Liver (tissue), 9 donors: ENCODE measurements around the gene HIC2. TPM values are rescaled to one million over a fixed set of nuclear protein-coding genes. Genes with fewer than 3 reads are reported as not detected.

ENCODE experiments used
- DNase-seq: peaks from one replicate; pipeline ENCODE4 v3.0.0-alpha.2; 2017; ENCODE audit warnings: low spot score
- H3K27ac ChIP-seq, 2 donors: one replicate each; pipeline ENCODE4 v1.7.0; 2013; ENCODE audit warnings: inconsistent platforms in 2 of 2, low read length in 2 of 2, control low read depth in 1 of 2, low read depth in 1 of 2, mild to moderate bottlenecking in 1 of 2
- H3K27me3 ChIP-seq, 4 donors: one replicate each; pipeline versions ENCODE4 v1.6.1 to v1.7.0; 2013; ENCODE audit warnings: low read length in 3 of 4, inconsistent platforms in 1 of 4, mild to moderate bottlenecking in 1 of 4, moderate library complexity in 1 of 4; ENCODE audit not compliant: control insufficient read depth in 4 of 4, insufficient read depth in 4 of 4
- H3K36me3 ChIP-seq, 4 donors: one replicate each; pipeline versions ENCODE4 v1.6.1 to v1.7.0; 2013; ENCODE audit warnings: low read length in 3 of 4, mild to moderate bottlenecking in 3 of 4, low read depth in 1 of 4, moderate library complexity in 1 of 4; ENCODE audit not compliant: control insufficient read depth in 4 of 4, insufficient read depth in 3 of 4
- H3K4me1 ChIP-seq, 4 donors: one replicate each; pipeline versions ENCODE4 v1.6.1 to v1.7.0; 2013; ENCODE audit warnings: low read length in 3 of 4, mild to moderate bottlenecking in 3 of 4, moderate library complexity in 1 of 4; ENCODE audit not compliant: control insufficient read depth in 4 of 4, insufficient read depth in 4 of 4
- H3K4me3 ChIP-seq, 3 donors: one replicate each; pipeline versions ENCODE4 v1.6.1 to v1.7.0; 2013; ENCODE audit warnings: low read length in 3 of 3, control low read depth in 1 of 3, low read depth in 1 of 3, mild to moderate bottlenecking in 1 of 3
- H3K9ac ChIP-seq, 2 donors: one replicate each; pipeline ENCODE4 v1.7.0; 2013; ENCODE audit warnings: low read length in 2 of 2, mild to moderate bottlenecking in 2 of 2, moderate library complexity in 2 of 2, control low read depth in 1 of 2, low read depth in 1 of 2
- H3K9me3 ChIP-seq, 4 donors: one replicate each; pipeline versions ENCODE4 v1.6.1 to v1.7.0; 2013; ENCODE audit warnings: low read length in 3 of 4; ENCODE audit not compliant: control insufficient read depth in 4 of 4
- EGR1 ChIP-seq, 2 donors: IDR thresholded peaks; 2 replicates each; pipeline ENCODE4 v1.6.1; 2016 to 2018; ENCODE audit warnings: antibody characterized with exemption in 2 of 2, low read depth in 2 of 2
- FOXA2 ChIP-seq: IDR thresholded peaks from 2 replicates; pipeline ENCODE4 v1.6.1; 2016; ENCODE audit warnings: antibody characterized with exemption
- GABPA ChIP-seq, 2 donors: IDR thresholded peaks in 1 of 2; conservative IDR thresholded peaks in 1 of 2; 2 replicates each; pipeline ENCODE4 v1.6.1; 2016; ENCODE audit warnings: antibody characterized with exemption in 2 of 2, mild to moderate bottlenecking in 1 of 2, moderate library complexity in 1 of 2
- HNF4A ChIP-seq, 2 donors: conservative IDR thresholded peaks; 2 replicates each; pipeline ENCODE4 v1.6.1; 2016; ENCODE audit warnings: antibody characterized with exemption in 2 of 2, mild to moderate bottlenecking in 2 of 2
- HNF4G ChIP-seq: IDR thresholded peaks from 2 replicates; pipeline ENCODE4 v1.6.1; 2016; ENCODE audit warnings: antibody characterized with exemption
- NR2F2 ChIP-seq: IDR thresholded peaks from 2 replicates; pipeline ENCODE4 v1.6.1; 2016; ENCODE audit warnings: antibody characterized with exemption
- RAD21 ChIP-seq, 2 donors: IDR thresholded peaks; 2 replicates each; pipeline ENCODE4 v1.6.1; 2016; ENCODE audit warnings: antibody characterized with exemption in 2 of 2, mild to moderate bottlenecking in 2 of 2
- RXRA ChIP-seq, 2 donors: IDR thresholded peaks; 2 replicates each; pipeline ENCODE4 v1.6.1; 2017 to 2018; ENCODE audit warnings: antibody characterized with exemption in 2 of 2, mild to moderate bottlenecking in 1 of 2
- SP1 ChIP-seq: IDR thresholded peaks from 2 replicates; pipeline ENCODE4 v1.6.1; 2018; ENCODE audit warnings: antibody characterized with exemption, mild to moderate bottlenecking
- TAF1 ChIP-seq: conservative IDR thresholded peaks from 2 replicates; pipeline ENCODE4 v1.6.1; 2016; ENCODE audit warnings: antibody characterized with exemption, mild to moderate bottlenecking
- YY1 ChIP-seq: IDR thresholded peaks from 2 replicates; pipeline ENCODE4 v1.6.1; 2016; ENCODE audit warnings: antibody characterized with exemption, mild to moderate bottlenecking
- WGBS: extraction: QIAGEN DNeasy Blood & Tissue Kit; methylation state at CpG from one replicate; pipeline ENCODE4 v1.1.7; 2013; 5-methylcytosine and 5-hydroxymethylcytosine counted together
- polyA plus RNA-seq, 2 donors: library from polyadenylated mRNA; stranded (reverse) in 1 of 2; unstranded in 1 of 2; fragments of 200-250 nt in 1 of 2; fragments of >200 nt in 1 of 2; fragmentation: Nextera tagmentation in 1 of 2; extraction: Ambion mirVana in 1 of 2; gene quantifications; one replicate each; pipeline versions ENCODE4 v1.2.1 to v1.2.3, GENCODE V29; 2013 to 2015
- total RNA-seq, 2 donors: library from RNA; depleted of rRNA; stranded (reverse); fragments of >200 nt; gene quantifications; one replicate each; pipeline ENCODE4 v1.2.3, GENCODE V29; 2014
- TF ChIP-seq, protein P1 (sequence below): IDR thresholded peaks from 2 replicates; pipeline ENCODE4 v1.6.1; 2016; ENCODE audit warnings: antibody characterized with exemption
- TF ChIP-seq, protein P2 (sequence below): IDR thresholded peaks from 2 replicates; pipeline ENCODE4 v1.6.1; 2016; ENCODE audit warnings: antibody characterized with exemption
- TF ChIP-seq, protein P3 (sequence below): IDR thresholded peaks from 2 replicates; pipeline ENCODE4 v1.6.1; 2016; ENCODE audit warnings: antibody characterized with exemption
- TF ChIP-seq, protein P4 (sequence below): fragments of 150-350 bp; IDR thresholded peaks from 2 replicates; pipeline ENCODE4 v1.5.1; 2017; ENCODE audit warnings: improper control_type of control experiment, low read depth, low read length; ENCODE audit not compliant: missing input control
- donor health status: healthy.
- donor health status: healthy.
- donor health status: healthy.
- donor health status: healthy.
- donor health status: healthy.

The HIC2 gene
- total and polyA plus RNA-seq, 4 donors: 0.51 to 17.8 (median 2.0) TPM

DNA sequence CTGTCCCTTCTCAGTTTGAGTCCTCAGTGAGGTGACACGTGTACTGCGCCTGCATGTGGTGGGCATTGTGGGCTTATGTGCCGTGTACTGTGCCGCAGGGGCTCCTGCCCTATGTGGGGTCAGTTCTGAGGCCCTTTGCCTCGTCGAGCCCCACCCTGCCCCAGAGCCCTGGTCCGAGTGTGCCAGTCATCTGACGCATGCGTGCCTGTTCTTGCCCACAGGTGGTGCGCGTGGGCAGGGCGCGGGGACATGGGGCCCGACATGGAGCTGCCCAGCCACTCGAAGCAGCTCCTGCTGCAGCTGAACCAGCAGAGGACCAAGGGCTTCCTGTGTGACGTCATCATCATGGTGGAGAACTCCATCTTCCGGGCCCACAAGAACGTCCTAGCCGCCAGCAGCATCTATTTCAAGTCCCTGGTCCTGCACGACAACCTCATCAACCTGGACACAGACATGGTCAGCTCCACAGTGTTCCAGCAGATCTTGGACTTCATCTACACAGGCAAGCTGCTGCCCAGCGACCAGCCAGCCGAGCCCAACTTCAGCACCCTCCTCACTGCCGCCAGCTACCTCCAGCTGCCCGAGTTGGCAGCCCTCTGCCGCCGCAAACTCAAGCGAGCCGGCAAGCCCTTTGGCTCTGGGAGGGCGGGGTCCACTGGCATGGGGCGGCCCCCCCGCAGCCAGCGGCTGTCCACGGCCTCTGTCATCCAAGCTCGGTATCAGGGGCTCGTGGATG is 27.7 kb downstream of the HIC2 start:
- Histone ChIP-seq H3K9me3 (no peaks in the 10 kb centered on the region), H3K36me3 (peaks cover 3 to 15% (median 9%) of the 10 kb centered on the region in 4 donors), H3K27ac (no peak overlapping the region), H3K9ac (no peak overlapping the region), H3K27me3 (no peaks in the 10 kb centered on the region), H3K4me1 (peaks cover 3 to 8% (median 6%) of the 10 kb centered on the region in 4 donors), H3K4me3 (no peak overlapping the region)
- WGBS: 95% methylated on average over 35 of the region's 35 CpGs
- no peak for TF ChIP-seq GABPA (IDR thresholded peaks at IDR 0.05 in 1 of 2, conservative IDR thresholded peaks at IDR 0.05 in 1 of 2)
- no peak for TF ChIP-seq HNF4G
- no peak for TF ChIP-seq NR2F2
- TF ChIP-seq, protein P1, sequence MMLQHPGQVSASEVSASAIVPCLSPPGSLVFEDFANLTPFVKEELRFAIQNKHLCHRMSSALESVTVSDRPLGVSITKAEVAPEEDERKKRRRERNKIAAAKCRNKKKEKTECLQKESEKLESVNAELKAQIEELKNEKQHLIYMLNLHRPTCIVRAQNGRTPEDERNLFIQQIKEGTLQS: no peak
- TF ChIP-seq RXRA (IDR thresholded peaks at IDR 0.05): no peak
- TF ChIP-seq RAD21 (IDR thresholded peaks at IDR 0.05): no peak
- TF ChIP-seq, protein P2, sequence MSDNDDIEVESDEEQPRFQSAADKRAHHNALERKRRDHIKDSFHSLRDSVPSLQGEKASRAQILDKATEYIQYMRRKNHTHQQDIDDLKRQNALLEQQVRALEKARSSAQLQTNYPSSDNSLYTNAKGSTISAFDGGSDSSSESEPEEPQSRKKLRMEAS: no peak
- no peak for TF ChIP-seq FOXA2
- TF ChIP-seq EGR1 (IDR thresholded peaks at IDR 0.05; ENCODE audit: low read depth in 2 of 2): no peak
- DNase-seq: no peak

DNA sequence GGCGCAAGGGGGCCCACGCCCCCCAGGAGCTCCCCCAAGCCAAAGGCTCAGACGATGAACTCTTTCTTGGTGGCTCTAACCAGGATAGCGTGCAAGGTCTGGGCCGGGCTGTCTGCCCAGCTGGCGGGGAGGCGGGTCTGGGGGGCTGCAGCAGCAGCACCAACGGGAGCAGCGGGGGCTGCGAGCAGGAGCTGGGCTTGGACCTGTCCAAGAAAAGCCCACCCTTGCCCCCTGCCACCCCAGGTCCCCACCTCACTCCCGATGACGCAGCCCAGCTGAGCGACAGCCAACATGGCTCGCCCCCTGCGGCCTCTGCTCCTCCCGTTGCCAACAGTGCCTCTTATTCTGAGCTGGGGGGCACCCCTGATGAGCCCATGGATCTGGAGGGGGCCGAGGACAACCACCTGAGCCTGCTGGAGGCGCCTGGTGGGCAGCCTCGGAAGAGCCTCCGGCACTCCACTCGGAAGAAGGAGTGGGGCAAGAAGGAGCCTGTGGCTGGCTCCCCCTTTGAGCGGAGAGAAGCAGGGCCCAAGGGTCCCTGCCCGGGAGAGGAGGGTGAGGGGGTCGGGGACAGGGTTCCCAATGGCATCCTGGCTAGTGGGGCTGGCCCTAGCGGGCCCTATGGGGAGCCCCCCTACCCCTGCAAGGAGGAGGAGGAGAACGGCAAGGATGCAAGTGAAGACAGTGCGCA is 28.4 kb downstream of the HIC2 start:
- no peak for DNase-seq
- 97% methylated on average over 27 of the region's 27 CpGs for WGBS
- Histone ChIP-seq H3K4me3 (no peak overlapping the region), H3K4me1 (peaks cover 3 to 8% (median 6%) of the 10 kb centered on the region in 4 donors), H3K9ac (no peak overlapping the region), H3K9me3 (no peaks in the 10 kb centered on the region), H3K27ac (no peak overlapping the region), H3K36me3 (peaks cover 3 to 15% (median 9%) of the 10 kb centered on the region in 4 donors), H3K27me3 (no peaks in the 10 kb centered on the region)
- TF ChIP-seq YY1: no peak
- TF ChIP-seq NR2F2: no peak
- TF ChIP-seq, protein P2: no peak
- TF ChIP-seq SP1: no peak
- no peak for TF ChIP-seq FOXA2
- TF ChIP-seq, protein P3, sequence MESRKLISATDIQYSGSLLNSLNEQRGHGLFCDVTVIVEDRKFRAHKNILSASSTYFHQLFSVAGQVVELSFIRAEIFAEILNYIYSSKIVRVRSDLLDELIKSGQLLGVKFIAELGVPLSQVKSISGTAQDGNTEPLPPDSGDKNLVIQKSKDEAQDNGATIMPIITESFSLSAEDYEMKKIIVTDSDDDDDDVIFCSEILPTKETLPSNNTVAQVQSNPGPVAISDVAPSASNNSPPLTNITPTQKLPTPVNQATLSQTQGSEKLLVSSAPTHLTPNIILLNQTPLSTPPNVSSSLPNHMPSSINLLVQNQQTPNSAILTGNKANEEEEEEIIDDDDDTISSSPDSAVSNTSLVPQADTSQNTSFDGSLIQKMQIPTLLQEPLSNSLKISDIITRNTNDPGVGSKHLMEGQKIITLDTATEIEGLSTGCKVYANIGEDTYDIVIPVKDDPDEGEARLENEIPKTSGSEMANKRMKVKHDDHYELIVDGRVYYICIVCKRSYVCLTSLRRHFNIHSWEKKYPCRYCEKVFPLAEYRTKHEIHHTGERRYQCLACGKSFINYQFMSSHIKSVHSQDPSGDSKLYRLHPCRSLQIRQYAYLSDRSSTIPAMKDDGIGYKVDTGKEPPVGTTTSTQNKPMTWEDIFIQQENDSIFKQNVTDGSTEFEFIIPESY: no peak
- TF ChIP-seq RXRA (IDR thresholded peaks at IDR 0.05): no peak
- TF ChIP-seq, protein P4, sequence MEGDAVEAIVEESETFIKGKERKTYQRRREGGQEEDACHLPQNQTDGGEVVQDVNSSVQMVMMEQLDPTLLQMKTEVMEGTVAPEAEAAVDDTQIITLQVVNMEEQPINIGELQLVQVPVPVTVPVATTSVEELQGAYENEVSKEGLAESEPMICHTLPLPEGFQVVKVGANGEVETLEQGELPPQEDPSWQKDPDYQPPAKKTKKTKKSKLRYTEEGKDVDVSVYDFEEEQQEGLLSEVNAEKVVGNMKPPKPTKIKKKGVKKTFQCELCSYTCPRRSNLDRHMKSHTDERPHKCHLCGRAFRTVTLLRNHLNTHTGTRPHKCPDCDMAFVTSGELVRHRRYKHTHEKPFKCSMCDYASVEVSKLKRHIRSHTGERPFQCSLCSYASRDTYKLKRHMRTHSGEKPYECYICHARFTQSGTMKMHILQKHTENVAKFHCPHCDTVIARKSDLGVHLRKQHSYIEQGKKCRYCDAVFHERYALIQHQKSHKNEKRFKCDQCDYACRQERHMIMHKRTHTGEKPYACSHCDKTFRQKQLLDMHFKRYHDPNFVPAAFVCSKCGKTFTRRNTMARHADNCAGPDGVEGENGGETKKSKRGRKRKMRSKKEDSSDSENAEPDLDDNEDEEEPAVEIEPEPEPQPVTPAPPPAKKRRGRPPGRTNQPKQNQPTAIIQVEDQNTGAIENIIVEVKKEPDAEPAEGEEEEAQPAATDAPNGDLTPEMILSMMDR: no peak
- TF ChIP-seq GABPA (IDR thresholded peaks at IDR 0.05 in 1 of 2, conservative IDR thresholded peaks at IDR 0.05 in 1 of 2): no peak
- no peak for TF ChIP-seq EGR1 (IDR thresholded peaks at IDR 0.05; ENCODE audit: low read depth in 2 of 2)
- no peak for TF ChIP-seq HNF4G
- TF ChIP-seq TAF1: no peak
- no peak for TF ChIP-seq HNF4A (conservative IDR thresholded peaks at IDR 0.05)
- TF ChIP-seq, protein P1: no peak
